HG02759 (cell line): ENCODE data around the gene SOX12.
"Not testable (repeated sequence)": the region's sequence is repeated elsewhere in the genome, so short reads cannot be mapped to it uniquely, and the experiment has no call there.

Experiments
- ATAC-seq: cut with Tn5 transposase; IDR thresholded peaks from one replicate; pipeline ENCODE4 v1.9.1; 2021; ENCODE audit warnings: mild to moderate bottlenecking, moderate library complexity; ENCODE audit not compliant: unreplicated experiment

SOX12 gene

DNA sequence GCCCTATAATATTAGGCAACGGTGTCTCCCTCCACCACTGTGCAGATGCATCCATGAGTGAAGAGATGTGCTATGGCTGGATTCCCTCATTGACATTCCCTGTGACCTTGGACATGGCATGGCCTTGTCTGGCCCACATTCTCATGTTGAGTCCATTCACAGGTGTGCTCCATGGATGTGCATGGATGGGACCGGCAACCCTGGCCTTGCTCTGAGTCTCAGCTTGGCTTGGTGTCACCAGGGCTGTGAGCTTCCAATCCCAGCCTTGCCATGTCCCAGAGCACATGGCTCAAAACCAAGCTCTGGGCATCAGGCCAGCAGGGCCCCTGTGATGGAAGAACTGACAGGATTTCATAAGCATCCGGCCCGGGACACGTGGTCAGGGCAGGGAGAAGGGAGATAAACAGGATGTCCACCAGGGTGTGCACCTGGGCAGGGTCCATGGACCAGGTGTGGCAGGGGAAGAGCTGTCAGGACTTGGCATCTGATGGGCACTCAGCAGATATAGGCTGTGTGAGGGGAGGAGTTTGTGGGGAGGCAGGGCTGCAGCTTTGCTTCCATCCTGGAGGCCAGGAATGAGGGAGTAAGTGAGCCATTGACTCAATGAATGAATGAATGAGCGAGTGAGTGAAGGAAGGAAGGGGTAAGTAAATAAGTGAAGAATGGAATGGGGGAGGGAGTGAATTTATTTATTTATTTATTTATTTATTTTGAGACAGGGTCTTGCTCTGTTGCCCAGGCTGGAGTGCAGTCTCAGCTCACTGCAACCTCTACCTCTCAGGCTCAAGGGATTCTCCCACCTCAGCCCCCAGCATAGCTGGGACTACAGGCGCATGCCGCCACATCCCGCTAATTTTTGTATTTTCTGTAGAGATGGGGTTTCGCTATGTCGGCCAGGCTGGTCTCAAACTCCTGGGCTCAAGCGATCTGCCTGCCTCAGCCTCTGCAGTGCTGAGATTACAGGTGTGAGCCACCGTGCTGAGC, 37.2 kb downstream of the SOX12 start:
- no peak for ATAC-seq

- ATAC-seq, result no peak
Measured at GRCh38 chr20:363319-364078, 38.1 kb downstream of the SOX12 start.

DNA sequence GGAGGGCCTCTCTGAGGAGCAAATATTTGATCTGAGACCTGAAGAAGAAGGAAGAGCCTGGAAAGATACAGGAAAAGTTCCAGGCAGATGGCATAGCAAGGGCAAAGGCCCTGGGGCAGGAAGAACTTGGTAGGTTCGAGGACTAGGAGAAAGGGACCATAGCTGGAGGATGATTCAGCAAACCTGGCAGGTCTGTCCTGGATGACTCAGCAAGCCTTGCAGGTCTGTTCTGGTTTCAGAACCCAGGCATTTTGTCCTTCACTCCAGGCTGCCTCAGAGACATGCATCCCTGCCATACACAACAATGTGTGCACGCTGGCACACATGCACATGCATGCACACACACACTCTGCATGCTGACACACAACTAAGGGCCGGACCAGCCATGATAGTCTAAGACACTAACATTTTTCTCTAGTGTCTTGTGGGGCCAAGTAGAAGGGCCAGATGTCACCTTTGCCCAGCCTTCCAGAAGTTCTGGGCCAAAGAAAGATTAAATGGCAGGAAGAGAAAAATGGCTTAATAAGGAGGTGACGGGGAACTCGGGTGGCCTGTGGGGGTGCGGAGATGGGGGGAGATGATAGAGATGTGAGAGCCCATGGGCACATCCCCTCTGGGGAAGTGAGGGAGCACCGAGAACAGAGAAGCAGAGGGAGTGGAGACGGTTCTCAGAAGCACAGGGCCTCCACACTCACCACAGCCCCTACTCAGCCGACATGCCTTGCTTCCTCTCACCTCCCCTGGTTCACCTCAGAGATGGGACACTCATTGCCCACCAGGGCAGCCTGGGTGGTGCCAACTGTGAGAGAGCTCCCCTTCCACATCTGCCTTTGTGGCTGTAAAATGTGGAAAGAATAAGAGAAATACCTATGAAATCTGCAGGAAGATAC, 39.8 kb downstream of the SOX12 start:
- ATAC-seq, result no peak

GRCh38 chr20:366041-366718, 40.8 kb downstream of the SOX12 start:
- no peak for ATAC-seq

DNA sequence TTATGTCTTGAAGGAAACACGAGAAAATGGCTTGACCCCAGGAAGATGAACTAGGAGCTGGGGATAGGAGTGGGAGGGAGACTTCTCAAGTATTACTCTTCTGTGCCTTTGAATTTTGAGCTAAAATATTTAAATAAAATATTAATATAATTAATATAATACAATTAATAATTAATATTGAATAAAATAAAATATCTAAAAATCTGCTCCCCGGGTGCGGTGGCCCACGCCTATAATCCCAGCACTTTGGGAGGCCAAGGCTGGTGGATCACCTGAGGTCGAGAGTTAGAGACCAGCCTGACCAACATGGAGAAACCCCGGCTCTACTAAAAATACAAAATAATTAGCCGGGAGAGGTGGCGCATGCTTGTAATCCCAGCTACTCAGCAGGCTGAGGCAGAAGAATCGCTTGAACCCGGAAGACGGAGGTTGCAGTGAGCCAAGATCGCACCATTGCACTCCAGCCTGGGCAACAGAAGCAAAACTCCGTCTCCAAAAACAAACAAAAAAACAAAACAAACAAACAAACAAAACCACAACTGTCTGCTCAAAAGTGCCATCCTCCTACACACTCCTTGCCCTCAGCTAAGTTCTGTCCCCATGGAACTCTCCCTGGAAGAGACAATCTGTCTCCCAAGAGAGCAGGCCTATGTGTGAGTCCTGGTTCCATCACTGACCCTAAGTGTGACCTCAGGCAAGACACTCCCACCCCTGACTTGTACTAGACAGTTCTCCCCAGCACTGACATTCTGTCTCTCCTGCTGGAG, 41.5 kb downstream of the SOX12 start:
- ATAC-seq, result no peak

- no peak for ATAC-seq
Measured at GRCh38 chr20:367486-367887, 42.1 kb downstream of the SOX12 start.

DNA sequence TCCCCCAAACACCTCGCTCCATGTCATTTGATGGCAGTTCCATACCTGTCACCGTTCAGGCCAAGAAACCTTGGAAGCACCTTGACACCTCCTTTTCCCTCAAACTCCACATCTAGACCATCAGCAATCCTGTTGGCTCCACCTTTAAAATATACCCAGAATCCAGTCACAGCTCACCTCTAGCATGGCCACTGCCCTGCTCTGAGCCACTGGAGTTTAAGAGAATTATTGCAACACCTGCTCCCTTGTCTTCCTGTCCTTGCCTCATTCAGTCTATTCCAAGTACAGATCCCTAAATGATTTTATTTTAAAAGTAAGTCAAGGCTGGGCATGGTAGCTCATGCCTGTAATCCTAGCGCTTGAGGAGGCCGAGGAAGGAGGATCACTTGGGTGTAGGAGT, 43.6 kb downstream of the SOX12 start:
- no peak for ATAC-seq

DNA sequence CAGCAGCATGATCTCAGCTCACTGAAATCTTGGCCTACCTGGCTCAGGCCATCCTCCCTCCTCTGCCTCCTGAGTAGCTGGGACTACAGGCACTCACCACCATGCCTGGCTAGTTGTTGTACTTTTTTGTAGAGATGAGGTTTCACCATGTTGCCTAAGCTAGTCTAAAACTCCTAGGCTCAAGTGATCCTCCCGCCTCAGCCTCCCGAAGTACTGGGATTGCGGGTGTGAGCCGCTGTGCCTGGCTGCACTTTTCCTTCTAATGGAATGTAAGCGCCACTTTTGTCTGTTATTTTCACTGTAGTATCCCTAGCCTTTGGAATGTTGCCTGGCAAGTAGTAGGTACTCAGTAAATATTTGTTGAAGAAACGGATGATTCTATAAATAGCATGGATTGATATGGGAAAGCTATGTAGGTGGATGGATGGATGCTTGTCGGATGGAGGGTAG, 44.8 kb downstream of the SOX12 start:
- no peak for ATAC-seq

GRCh38 chr20:370977-371754, 45.8 kb downstream of the SOX12 start:
- ATAC-seq, result no peak

DNA sequence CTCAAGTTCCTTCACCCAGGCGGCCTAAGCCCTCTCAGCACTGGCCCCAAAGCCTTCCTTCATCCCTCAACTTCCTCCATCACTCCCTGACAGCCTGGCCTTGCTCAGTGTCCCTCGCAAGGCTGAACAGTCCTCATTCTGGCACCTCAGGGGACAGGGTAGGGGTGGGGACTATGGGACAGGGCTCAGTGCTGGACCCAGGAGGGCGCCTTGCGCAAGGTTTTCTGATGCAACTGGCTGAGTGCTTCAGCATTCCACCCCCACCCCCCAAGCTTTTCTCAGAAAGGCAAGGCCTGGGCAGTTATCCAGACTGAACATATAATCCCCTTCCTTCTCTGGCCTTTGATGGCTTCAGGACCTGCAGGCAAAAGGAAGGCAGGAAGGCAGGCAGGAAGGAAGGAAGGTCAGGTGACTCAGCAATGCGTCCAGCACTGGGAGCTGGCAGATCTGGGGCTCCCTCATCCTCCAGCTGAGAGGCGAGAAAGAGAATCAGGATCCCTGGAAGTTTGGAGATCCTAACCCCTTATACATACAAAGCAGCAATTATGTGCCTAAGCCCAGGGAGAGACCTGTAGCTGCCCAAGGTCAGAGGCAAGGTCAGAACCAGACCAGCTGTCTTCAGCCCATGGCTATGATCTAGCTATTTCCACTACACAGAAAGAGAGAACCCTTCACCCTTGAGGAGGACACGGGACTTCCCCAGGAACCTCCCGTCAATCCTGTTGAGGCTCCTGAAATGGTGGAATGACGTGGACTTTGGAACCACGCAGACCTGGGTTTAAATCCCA, 46.6 kb downstream of the SOX12 start:
- no peak for ATAC-seq

DNA sequence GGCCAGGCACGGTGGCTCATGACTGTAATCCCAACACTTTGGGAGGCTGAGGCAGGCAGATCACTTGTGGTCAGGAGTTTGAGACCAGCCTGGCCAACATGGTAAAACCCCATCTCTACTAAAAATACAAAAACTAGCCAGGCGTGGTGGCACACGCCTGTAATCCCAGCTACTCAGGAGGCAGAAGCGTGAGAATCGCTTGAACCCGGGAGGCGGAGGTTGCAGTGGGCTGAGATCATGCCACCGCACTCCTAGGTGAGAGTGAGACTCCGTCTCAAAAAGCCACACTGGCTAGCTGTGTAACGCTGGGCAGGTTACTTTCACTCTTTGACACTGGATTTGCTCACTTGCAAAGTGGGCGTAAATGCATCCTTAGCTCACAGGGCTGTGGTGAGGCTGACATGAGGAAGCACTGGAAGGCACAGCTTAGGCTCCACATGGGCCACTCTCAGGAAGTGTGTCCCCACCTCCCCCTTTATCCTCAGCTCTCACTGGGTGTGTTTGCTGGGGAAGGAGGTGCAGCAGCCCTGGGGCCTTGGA, 47.3 kb downstream of the SOX12 start:
- not testable (repeated sequence) for ATAC-seq

DNA sequence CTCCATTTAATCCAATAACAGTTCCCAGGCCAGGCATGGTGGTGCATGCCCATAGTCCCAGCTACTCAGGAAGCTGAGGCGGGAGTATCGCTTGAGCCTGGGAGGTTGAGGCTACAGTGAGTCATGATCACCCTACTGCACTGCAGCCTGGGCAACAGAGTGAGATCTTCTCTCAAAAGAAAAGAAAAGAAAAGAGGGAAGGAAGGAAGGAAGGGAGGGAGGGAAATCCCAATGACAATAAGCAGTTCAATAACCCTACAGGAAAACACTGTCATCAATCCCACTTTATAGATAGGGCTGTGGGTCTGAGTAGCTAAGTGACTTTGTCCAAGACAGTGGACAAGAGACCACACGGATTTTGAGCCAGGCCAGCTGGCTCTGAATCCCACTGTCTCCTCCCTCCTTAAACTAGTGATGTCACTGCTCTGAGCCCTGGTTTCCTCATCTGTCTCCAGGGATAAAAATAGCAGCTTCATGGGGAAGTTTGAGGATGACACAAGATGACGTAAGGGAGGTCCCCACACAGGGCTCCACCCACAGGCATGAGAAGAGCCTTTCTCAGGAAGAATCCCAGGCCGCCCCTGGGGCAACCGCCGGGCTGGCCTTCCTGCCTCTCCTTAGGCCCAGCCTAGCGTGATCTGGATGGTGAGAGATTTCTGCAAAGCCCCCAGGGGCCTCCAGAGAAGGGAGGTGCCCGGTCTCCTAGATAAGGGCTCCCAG, 48.0 kb downstream of the SOX12 start:
- ATAC-seq, result no peak

DNA sequence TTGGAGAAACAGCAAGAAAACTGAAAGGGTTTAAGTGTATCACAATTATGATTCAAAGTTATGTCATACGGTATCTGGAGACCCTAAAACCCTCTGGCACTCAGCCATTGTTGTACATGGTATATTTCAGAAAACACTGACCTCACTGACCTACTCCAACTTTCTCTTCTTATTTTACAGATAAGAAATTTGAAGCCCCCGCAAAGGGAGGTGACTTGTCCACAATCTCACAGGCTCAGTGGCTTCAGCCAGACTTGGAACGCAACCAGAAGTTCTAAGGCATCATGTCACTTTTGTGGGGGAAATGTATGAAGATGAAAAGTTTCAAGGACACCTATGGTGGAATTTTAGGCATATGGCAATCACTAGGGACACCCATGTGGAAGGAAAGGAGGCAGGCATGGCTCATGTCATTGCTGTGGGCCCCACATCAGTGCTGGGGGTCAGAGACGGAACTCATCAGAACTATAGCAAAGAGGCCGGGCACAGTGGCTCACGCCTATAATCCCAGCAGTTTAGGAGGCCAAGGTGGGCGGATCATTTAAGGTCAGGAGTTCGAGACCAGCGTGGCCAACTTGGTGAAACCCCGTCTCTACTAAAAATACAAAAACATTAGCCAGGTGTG, 50.0 kb downstream of the SOX12 start:
- no peak for ATAC-seq

GRCh38 chr20:376089-376488, 50.7 kb downstream of the SOX12 start:
- no peak for ATAC-seq

GRCh38 chr20:376750-377149, 51.4 kb downstream of the SOX12 start:
- ATAC-seq, result no peak

GRCh38 chr20:377578-377977, 52.2 kb downstream of the SOX12 start:
- not testable (repeated sequence) for ATAC-seq

DNA sequence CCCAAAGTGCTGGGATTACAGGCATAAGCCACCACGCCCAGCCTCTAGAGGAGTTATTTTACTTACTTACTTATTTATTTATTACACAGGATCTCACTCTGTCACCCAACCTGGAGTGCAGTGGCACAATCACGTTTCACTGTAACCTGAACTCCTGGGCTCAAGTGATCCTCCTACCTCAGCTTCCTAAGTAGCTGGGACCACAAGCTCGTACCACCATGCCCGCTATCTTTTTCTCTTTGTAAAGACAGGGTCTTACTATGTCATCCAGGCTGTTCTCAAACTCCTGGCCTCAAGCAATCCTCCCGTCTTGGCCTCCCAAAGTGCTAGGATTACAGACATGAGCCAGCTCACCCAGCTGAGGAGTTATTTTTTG, 53.6 kb downstream of the SOX12 start:
- no peak for ATAC-seq
